Measurements from ENCODE around the gene SLC15A4. TPM values are rescaled to one million over a fixed set of nuclear protein-coding genes. Genes with fewer than 3 reads are reported as not detected.
"Not testable (repeated sequence)": the region's sequence is repeated elsewhere in the genome, so short reads cannot be mapped to it uniquely, and the experiment has no call there.

Gene SLC15A4
- total RNA-seq (2014; rRNA removed; shearing (Covaris generic)): 19.4 and 20.0 TPM in 2 replicates

DNA sequence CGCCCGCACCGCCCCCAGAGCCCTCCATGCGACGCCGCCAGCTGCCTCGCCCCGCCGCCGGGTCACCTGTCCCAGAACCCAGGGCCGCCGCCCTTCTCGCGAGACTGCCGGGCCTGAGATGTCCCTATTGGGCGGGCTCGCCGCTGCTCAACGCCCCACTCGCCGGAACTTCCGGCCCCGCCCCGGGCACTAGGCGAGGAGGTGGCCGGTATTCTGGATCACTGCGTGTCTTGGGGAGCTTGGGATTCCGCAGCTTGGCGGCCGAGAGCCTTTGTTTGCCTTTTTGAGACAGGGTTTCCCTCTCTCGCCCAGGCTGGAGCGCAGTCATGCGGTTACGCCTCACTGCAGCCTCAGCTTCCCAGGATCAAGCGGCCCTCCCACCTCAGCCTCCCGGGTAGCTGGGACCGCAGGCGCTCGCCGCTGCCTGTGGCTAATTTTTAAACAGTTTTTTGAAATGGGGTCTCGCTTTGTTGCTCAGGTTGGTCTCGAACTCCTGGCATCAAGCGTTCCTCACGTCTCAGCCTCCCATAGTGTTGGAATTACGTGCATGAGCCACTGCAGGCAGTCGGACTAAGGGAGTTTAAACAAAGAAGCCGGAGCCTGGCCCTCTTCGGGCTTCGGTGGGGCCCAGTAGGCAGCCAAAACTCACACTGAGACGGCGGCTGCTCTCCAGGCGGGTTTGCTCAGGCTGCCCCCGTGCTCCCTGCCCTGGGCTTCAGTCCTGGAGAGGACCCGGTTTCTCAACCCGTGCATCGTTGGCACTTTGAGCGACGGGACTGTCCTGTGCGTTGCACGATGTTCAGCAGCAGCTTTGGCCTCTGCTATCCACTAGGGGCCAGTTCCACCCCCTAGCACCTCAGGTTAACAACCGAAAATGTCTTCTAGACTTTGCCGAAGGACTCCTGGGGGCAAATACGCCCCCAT, at the start of gene SLC15A4:
TSS of gene SLC15A4 (minus strand) at position 43 of the 924 bp plus-strand sequence. CDS start at position 28, 15 bp downstream.
- DNase-seq (ENCODE audit: low read depth): peak; percentile 91

DNA sequence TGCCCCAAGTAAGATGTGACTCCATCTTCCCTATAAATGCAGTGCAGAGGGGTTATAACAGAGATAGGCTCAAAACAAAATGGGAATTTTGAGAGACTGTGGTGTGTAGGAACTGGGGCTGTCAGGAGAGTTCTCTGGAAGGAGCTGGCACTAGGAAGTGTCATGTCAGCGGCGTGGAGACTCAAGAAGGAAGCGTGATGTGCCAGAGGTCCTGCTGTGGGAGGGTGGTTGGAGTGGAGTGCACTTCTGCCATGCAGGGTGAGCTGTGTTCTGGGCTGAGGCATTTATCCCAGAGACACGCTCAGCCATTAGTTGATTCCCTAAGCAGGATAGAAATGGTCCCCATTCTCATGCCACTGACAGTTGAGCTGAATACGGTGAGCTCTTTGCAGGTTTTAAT, 48.5 kb upstream of the SLC15A4 start:
- DNase-seq (ENCODE audit: low read depth): no peak

DNA sequence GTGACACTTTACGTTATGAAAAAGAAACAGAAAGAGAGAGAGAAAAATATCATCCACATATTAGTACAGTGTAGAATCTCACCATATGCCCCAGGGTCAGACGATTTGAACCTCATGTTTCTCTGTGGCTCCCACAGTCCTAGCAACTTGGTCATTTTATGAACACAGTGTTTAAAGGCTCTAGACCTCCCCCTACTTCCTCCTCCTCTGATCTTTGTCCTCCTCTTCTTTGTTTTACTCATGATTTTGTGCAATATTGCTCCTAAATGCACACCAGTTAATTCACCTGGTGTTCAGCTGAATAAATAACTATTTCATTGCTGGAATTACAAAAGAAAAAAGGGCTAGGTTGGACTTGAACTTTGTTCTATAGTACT, 47.7 kb upstream of the SLC15A4 start:
- no peak for DNase-seq (ENCODE audit: low read depth)

DNA sequence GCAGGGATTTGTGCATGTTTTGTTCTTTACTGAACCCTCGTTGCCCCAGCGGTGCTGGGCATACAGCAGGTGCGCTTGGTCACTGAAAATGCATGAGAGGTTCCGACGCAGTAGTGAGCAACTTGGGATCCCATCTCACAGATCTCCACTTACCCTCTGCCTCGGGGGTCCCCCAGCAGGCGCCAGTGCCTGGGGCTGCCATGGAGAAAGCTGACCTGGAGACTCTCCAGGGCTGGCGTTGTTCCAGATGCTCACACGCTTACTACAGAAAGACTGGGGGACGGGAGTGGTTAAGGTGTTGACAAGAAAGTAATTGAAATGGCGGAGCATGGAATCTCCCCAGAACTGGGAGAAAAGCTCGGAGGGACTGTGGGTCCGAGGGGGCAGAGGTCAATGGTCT, 43.7 kb upstream of the SLC15A4 start:
- DNase-seq (ENCODE audit: low read depth): no peak

DNA sequence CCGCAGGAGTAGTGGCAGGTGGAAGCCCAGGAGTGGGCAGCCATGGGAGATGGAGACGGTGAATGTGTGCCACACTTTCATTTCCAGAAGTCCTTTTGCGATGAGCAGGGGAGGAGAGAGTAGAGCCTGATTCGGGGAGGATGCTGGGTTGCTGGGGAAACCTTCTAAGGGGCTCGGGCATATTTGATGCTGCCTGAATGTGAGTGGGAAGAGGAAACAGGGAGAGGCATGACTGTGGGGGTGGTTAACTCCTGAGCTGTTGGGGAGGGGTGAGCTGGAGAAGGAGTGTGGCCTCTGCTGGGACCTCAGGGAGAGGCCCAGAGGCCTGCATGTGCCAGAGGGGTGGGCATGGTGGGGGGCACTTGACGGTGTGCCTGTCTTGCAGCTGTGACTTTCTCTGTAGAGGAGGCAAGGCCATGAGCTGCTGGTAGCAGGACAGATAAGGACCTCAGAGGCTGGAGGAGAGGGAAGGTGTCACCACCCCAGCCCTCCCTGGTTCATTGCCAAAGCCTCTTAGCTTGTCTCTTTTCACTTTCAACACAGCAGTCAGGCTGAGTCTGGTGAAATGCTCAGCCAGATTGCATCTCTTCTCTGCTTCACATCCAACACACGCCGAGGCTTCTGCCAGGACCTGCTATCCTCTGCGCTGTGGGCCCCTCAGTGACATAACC, 40.9 kb upstream of the SLC15A4 start:
- no peak for DNase-seq (ENCODE audit: low read depth)

DNA sequence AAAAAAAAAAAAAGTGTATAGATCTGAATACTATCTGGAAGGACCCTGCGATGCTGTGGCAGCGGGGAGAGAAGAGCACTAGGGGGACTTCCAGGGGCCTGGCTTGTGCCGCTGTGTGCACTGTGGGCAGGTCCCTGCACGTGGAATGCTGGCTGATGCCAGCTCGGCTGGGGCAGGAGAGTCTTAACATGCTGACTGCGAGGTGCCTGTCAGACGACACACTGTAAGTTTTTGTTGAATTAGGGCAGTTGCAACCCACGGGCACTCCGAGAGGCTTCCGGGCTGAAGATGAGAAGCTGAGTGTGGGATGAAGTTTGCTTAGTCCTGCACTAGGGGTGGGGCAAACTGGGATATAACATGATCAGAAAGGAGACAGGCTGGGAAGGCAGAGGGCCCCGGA, 40.2 kb upstream of the SLC15A4 start:
- no peak for DNase-seq (ENCODE audit: low read depth)

DNA sequence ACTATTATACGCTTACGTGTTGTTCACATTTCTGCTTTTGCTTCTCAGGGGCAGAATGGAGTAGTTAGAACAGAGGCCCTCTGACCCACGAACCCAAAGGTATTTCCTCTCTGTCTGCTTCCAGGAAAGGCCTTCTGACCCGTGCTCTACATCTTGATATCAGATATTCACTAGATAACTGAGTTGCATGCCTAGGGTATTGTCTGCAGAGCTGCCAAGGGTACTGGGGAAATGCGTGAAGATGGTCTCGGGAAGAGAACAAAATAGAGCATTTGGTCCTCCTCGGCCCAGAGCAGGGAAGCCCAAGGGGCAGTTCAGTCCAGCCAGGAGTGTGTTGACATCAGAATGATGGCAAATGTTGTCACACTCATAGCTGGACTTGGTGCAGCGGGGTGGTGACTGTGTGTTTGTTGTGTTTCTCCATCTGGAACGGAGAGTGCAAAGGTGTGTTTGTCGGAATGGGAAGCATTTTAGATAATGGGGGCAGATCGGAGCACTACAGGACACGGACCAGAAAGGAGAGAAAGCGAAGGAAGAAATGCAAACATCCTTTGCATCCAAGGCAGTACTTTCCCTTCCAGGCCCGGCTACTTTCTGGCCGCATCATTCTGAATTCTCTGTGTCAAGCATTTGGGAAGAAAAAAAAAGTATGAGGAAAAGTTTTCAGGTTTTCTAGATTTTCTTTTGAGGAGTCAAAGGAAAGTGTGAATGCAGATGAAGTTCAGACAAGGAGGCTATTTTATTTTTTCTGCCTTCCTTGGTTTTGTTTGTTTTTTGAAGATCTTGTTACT, 37.7 kb upstream of the SLC15A4 start:
- no peak for DNase-seq (ENCODE audit: low read depth)

DNA sequence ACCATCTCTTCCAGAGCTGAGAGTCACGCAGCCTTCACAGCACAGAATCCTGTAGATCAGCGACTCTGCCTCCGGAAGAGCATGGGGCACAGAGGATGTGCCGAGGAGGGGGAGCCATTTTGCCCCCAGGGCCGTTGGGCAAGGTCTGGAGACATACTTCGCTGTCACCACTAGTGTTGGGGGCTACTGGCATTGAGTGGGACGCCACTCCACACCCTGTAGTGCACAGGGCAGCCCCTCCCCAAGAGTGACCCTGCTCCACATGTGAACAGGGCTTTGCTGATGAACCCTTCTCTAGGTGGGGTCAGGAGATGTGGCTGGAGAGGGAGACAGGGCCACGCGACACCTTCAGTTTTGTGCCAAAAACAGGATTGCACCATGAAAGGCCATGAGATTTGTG, 35.6 kb upstream of the SLC15A4 start:
- no peak for DNase-seq (ENCODE audit: low read depth)

DNA sequence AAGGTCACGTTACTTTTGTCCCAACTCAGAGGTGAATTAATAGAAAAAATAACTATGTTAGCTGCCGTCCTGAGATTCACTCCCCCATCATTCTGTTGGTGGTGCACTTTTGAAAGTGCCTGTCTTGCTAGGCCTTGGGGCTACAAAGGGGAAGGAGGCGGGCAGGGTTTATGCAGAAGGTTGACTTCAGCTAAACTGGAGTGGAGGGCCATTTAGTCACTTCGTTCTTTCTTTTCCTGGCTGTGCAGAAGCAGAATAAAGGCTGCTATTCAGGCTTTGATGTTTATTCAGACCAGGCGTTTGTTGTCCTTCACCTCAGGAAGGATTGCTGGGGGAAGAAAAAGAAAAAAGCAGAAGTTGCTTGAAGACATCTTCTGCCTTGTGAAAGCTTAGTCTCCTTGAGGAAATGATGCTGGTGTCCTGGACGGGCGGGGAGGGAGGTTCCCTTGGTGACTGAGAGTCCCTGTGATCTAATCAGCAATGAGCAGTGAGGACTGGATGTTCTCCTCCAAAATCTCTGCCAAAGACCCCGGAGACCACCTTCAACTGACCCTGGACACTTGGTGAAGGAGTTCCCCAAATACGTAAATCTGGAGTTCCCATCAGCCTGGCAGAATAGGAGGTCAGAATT, 33.5 kb upstream of the SLC15A4 start:
- DNase-seq (ENCODE audit: low read depth): no peak

DNA sequence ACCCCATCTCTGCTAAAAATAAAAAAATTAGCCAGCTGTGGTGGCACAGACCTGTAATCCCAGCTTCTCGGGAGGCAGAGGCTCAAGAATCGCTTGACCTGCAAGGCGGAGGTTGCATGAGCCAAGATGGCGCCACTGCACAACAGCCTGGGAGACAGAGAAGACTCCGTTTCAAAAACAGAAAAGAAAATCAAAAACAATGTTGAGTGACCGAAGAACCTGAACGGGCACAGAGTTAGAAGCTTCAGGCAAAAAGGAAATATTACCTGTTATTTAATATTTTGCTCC, 33.0 kb upstream of the SLC15A4 start:
- DNase-seq (ENCODE audit: low read depth): no peak

DNA sequence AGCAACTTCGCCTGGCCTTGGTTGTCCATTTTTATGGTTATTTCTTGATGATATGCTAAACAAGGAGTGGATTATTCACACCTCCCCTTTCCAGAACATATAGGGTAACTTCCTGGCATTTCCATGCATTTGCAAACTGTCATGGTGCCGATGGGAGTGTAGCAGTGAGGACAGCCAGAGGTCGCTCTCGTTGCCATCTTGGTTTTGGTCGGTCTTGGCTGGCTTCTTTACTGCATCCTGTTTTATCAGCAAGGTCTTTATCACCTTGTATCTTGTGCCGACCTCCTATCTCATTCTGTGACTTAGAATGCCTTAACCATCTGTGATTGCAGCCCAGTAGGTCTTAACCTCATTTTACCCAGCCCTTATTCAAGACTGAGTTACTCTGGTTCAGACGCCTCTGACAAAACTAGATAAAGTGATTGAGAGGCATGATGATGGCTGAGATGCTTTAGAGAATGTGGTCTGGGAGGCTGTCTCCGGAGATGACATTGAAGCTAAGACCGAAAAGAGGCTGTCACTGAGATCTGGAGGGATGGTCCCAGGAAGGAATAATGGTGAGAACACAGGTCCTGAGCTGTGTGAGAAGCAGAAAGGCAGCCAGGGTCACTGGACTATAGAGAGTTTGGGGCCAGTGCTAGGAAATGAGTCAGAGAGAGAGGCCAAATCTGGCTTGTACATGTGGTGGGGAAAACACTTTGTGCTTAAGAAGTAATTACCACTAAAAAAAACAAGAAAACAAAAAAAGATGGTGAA, 32.5 kb upstream of the SLC15A4 start:
- DNase-seq (ENCODE audit: low read depth): no peak

DNA sequence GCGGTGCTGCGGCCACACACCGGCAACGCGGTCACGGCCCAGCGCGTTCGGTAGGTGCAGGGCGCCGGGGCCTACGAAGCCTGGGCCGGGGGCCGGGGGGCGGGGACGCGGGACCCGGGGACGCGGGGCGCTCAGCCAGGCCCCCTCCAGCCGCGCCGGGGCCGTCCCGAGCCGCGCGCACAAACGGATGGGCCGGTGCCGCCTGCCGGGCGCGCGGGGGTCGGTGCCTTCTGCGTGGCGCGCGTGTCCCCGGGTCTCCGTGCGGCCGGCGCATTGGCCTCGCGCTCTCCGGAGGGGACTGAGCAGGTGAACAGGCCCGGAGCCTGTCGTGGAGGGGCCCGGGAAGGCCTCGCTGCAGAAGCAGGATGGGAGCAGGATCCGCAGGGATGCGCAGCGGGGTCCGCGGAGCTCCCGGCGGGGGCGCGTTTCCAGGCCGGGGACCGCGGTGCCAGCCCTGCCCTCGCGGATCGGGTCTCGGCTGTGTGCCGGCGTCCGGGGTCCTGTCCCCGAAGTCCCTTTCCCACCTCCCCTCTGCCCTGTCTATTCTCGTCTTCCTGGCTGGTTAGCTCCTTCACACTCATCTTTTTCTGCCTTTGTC, 29.9 kb upstream of the SLC15A4 start:
- no peak for DNase-seq (ENCODE audit: low read depth)

DNA sequence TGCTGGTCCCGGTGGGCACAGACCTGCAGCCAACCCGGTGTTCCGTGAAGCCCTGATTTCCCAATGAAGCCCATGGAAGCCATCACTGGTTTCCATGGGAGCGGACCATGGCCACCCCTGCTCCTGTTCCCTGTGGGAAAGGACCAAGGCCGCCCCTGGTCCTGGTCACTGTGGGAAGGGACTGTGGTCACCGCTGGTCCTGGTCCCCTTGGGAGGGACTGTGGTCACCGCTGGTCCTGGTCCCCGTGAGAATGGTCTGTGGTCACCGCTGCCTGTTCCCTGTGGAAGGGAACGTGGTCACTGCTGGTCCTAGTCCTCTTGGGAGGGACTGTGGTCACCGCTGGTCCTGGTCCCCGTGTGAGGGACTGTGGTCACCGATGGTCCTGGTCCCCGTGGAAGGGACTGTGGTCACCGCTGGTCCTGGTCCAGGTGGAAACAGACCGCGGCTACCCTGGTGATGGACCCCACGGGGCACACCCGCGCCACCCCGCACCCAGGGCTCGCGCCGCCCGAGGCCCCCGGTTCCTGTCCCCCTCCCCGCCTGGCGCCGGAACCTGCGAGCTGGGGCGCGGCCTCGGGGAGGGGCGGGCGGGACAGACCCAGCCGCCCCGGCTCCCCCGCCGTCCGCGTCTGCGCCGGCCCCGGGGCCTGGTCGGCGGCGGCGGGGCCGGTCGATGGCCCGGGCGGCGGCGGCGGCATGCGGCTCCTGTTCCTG, 29.3 kb upstream of the SLC15A4 start, which contains the start of gene GLT1D1:
TSS of gene GLT1D1 (plus strand) at position 594 of the 715 bp plus-strand sequence. CDS start at position 698, 104 bp downstream.
- no peak for DNase-seq (ENCODE audit: low read depth)

DNA sequence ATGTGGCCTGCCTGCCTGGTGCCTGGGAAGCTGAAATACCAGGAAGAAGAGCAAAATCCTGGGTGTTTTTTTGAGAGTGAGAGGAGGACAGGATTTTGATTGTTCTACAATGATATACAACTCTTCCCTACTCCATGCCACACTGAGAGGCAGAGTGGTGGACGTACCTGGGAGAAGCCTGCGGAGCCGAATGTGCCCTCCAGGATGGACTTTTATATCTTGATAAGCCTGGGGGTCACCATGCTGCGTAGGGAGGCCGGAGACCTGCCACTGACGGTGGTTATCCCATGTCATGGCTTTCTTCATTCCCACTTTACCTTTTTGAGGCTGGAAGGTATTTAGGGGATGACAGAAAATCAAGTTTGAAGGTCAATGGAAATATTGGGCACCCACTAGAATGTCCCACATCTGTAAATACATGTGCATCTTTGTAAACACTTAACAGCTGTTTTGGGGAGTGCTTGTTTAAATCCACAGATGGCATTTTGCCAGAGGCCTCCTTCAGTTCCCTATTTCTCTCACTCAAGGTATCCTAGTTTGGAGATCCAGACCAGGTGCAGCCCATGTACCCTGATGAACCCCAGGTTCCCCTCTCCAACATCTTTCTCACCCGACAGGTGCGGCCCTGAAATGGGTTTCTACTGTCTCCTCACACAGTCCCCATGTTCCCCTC, 28.4 kb upstream of the SLC15A4 start:
- no peak for DNase-seq (ENCODE audit: low read depth)

DNA sequence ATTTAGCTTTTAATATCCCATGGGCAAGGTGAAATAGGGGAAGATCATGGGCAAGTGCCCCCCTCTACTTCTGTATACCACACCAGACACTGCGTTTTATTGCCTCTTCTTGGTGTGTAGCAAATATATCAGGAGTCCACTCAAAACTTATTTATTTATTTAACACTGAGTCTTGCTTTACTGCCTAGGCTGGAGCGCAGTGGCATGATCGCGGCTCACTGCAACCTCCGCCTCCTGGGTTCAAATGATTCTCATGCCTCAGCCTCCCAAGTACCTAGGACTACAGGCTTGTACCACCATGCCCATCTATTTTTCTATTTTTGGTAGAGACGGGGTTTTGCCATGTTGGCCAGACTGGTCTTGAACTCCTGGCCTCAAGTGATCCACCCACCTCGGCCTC, 27.7 kb upstream of the SLC15A4 start:
- DNase-seq (ENCODE audit: low read depth): not testable (repeated sequence)

DNA sequence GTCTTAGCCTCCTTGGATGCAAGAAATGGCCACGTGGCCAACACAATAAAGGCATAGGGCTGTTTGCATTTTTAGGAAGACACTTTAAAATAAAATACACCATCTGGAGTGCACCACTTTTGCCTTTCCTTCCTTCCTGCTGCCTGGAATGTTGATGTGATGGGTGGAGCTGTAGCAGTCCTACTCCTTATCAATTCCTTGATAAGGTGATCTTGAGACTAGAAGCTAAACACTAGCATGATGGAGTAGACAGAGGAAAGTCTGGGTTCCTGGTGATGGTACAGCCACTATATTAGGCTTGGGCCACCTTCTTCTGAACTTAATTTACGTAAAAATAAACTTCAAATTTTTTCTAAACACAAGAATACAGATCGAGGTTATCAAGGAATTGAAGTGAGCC, 26.6 kb upstream of the SLC15A4 start:
- DNase-seq (ENCODE audit: low read depth): no peak

DNA sequence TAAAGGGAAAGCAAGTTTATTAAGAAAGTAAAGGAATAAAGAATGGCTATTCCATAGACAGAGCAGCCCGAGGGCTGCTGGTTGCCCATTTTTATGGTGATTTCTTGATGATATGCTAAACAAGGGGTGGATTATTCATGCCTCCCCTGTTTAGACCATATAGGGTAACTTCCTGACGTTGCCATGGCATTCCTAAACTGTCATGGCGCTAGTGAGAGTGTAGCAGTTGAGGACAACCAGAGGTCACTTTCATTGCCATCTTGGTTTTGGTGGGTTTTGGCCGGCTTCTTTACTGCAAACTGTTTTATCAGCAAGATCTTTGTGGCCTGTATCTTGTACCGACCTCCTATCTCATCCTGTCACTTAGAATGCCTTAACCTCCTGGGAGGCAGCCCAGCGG, 26.0 kb upstream of the SLC15A4 start:
- DNase-seq (ENCODE audit: low read depth): not testable (repeated sequence)

DNA sequence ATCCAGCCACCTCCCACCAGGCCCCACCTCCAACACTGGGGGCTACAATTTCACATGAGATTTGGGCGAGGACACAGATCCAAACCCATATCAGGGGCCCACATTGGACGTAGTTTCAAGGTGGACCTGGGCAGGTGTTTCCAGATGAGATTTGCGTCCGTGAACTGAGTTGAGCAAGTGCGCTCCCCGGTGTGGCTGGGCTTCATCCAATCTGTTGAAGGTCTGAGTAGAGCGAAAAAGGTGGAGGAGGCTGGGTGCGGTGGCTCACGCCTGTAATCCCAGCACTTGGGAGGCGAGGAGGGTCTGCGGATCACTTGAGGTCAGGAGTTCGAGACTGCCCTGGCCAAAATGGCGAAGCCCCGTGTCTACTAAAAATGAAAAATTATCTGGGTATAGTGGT, 24.6 kb upstream of the SLC15A4 start:
- no peak for DNase-seq (ENCODE audit: low read depth)

DNA sequence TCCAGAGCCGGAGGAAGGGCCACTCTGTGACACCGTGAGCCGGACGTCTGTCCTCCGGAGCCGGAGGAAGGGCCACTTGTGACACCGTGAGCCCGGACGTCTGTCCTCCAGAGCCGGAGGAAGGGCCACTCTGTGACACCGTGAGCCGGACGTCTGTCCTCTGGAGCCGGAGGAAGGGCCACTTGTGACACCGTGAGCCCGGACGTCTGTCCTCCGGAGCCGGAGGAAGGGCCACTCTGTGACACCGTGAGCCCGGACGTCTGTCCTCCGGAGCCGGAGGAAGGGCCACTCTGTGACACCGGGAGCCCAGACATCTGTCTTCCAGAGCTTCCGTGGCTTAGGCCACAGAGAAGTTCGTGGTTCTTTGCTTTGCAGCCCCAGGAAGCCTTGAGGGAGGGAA, 22.9 kb upstream of the SLC15A4 start:
- DNase-seq (ENCODE audit: low read depth): not testable (repeated sequence)

All from M059J (cell line).